ENCODE results near the gene LHFPL6.

DNA sequence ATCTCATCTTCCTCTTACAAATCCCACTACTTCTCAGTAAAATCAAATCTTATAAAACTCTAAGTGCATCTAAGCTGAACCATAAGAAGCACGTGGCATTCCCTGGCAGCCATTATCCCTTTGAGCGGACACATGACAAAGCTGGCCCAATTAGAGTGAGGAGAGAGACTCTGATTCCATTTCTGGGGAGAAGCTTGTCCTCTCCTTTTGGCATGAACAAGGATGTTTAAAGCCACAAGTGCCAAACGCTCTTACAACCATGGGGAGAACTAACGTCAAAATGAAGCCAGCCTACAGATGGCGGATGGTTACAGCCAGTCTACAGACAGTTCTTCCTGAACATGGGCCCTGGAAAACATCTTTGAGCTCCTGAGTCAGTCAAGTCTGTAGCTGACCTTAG is 231.3 kb downstream of the LHFPL6 start:
- no peak for TF ChIP-seq ZNF253 (CRISPR knock-in tag; conservative IDR thresholded peaks at IDR 0.05)
- no peak for TF ChIP-seq RAD51 (IDR thresholded peaks at IDR 0.05; ENCODE audit: borderline replicate concordance, low read depth)
- TF ChIP-seq POLR2AphosphoS5 (IDR thresholded peaks at IDR 0.05; ENCODE audit: control insufficient read depth, insufficient read depth, low read depth, low read length), result no peak
- no peak for TF ChIP-seq TBP (optimal IDR thresholded peaks at IDR 0.05; ENCODE audit: low read depth, low read length)
- TF ChIP-seq ZKSCAN1 (IDR thresholded peaks at IDR 0.05; ENCODE audit: low read depth, low read length), result no peak
- TF ChIP-seq BCL6 (CRISPR knock-in tag; IDR thresholded peaks at IDR 0.05), result no peak
- TF ChIP-seq NR2F6 (CRISPR knock-in tag; IDR thresholded peaks at IDR 0.05), result no peak
- TF ChIP-seq THRAP3 (IDR thresholded peaks at IDR 0.05; ENCODE audit: borderline replicate concordance), result no peak
- TF ChIP-seq POLR2A (conservative IDR thresholded peaks at IDR 0.05), result no peak
